ENCODE results near the gene FREM1. TPM values are rescaled to one million over a fixed set of nuclear protein-coding genes. Genes with fewer than 3 reads are reported as not detected.

The FREM1 gene
- total RNA-seq, 4 donors from 2014 or later, result 1.1 to 5.8 (median 2.1) TPM

DNA sequence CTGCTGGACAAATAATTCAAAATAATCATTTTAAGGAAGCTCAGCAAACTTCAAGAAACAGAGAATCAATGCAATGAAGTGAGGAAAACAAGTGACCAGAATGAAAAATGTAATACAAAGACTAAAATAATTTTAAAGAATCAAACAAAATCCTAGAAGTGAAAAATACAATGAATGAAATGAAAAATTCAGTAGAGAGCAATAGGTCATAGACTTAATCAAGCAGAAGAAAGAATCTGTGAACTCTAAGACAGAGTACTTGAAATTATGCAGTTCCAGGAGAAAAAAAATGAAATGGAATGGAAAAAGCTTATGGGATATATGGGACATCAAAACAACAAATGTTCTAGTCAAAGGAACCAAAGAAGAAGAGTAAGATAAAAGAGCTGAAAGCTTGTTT is 205.1 kb downstream of the FREM1 start:
- no peak overlapping the region for H3K27ac ChIP-seq
- H3K27me3 ChIP-seq, result no peaks in the 10 kb centered on the region
- no peak overlapping the region for H3K4me3 ChIP-seq
- DNase-seq (ENCODE audit: low spot score in 2 of 2), result no peak
- peaks cover 10% of the 10 kb centered on the region for H3K9me3 ChIP-seq
- H3K4me1 ChIP-seq, result no peaks in the 10 kb centered on the region
- no peaks in the 10 kb centered on the region for H3K36me3 ChIP-seq
- no peak for TF ChIP-seq EP300 (IDR thresholded peaks at IDR 0.05)
- no peak for TF ChIP-seq POLR2A (IDR thresholded peaks at IDR 0.05)
- TF ChIP-seq, protein P1, sequence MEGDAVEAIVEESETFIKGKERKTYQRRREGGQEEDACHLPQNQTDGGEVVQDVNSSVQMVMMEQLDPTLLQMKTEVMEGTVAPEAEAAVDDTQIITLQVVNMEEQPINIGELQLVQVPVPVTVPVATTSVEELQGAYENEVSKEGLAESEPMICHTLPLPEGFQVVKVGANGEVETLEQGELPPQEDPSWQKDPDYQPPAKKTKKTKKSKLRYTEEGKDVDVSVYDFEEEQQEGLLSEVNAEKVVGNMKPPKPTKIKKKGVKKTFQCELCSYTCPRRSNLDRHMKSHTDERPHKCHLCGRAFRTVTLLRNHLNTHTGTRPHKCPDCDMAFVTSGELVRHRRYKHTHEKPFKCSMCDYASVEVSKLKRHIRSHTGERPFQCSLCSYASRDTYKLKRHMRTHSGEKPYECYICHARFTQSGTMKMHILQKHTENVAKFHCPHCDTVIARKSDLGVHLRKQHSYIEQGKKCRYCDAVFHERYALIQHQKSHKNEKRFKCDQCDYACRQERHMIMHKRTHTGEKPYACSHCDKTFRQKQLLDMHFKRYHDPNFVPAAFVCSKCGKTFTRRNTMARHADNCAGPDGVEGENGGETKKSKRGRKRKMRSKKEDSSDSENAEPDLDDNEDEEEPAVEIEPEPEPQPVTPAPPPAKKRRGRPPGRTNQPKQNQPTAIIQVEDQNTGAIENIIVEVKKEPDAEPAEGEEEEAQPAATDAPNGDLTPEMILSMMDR (IDR thresholded peaks at IDR 0.05), result no peak
- no peak for TF ChIP-seq POLR2AphosphoS5 (IDR thresholded peaks at IDR 0.05)

- TF ChIP-seq EP300 (IDR thresholded peaks at IDR 0.05) (no peak), POLR2A (IDR thresholded peaks at IDR 0.05) (no peak), POLR2AphosphoS5 (IDR thresholded peaks at IDR 0.05) (no peak)
- TF ChIP-seq, protein P1 (IDR thresholded peaks at IDR 0.05), result no peak
- no peak for DNase-seq (ENCODE audit: low spot score in 2 of 2)
- H3K36me3 ChIP-seq, result no peaks in the 10 kb centered on the region
- no peaks in the 10 kb centered on the region for H3K4me1 ChIP-seq
- no peak overlapping the region for H3K4me3 ChIP-seq
- H3K27me3 ChIP-seq, result no peaks in the 10 kb centered on the region
- H3K27ac ChIP-seq, result no peak overlapping the region
- WGBS, result 100% methylated on average over 3 of the region's 3 CpGs
- peaks cover 10% of the 10 kb centered on the region for H3K9me3 ChIP-seq
Observed at GRCh38 chr9:14704281-14704680, 205.9 kb downstream of the FREM1 start.

GRCh38 chr9:14702200-14702720 is 208.0 kb downstream of the FREM1 start:
- Histone ChIP-seq H3K4me3 (no peak overlapping the region), H3K9me3 (peaks cover 10% of the 10 kb centered on the region), H3K27me3 (no peaks in the 10 kb centered on the region), H3K4me1 (no peaks in the 10 kb centered on the region), H3K27ac (no peak overlapping the region), H3K36me3 (no peaks in the 10 kb centered on the region)
- TF ChIP-seq, protein P1 (IDR thresholded peaks at IDR 0.05), result no peak
- no peak for TF ChIP-seq POLR2AphosphoS5 (IDR thresholded peaks at IDR 0.05)
- no peak for TF ChIP-seq EP300 (IDR thresholded peaks at IDR 0.05)
- no peak for TF ChIP-seq POLR2A (IDR thresholded peaks at IDR 0.05)
- DNase-seq (ENCODE audit: low spot score in 2 of 2), result no peak
- WGBS, result 41% methylated on average over 4 of the region's 4 CpGs

DNA sequence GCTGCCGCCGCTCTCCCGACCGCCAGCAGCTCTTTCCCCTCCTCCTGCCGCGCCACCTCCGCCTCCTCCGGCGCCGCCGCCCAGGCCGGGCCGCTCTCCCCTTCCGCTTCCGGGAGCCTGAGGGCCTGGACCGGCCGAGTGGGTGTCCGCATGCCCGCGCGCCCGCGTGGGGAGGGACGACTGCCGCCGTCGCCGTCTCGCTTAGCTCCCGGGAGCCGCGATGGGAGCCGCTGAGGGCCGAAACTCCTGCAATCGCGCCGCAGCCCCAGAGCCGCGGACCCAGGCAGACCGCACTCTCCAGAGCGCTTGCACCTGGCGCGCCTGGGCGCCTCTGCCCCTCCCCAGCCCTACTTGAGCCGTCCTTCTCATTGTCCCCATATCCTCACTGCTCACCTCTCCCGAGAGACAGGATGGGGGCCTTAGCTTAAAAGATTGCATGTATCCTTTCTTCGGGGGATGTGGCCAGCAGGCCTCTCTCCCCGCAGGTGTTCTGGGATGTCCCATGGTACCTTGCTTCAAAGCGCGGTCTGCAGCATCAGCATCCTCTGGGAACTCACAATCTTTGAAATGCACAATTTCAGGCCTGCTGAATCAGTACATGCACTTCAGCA is 216.9 kb downstream of the FREM1 start, which contains the start of gene ZDHHC21:
Gene ZDHHC21 (minus strand): TSS at position 182 of the 611 bp plus-strand sequence. CDS start 19,092 bp downstream, outside the sequence.
- Histone ChIP-seq H3K27ac (peak within 1 kb of the TSS; percentile 0), H3K36me3 (peaks cover 10% of the 10 kb centered on the region), H3K27me3 (no peaks in the 10 kb centered on the region), H3K4me1 (peaks cover 20% of the 10 kb centered on the region), H3K9me3 (no peaks in the 10 kb centered on the region), H3K4me3 (peak within 1 kb of the TSS; percentile 72)
- DNase-seq (ENCODE audit: low spot score in 2 of 2), result peak; percentile 79 to 85
- WGBS, result 0% methylated on average over 1 of the region's 50 CpGs
- TF ChIP-seq POLR2AphosphoS5 (IDR thresholded peaks at IDR 0.05) (peak in 1 of 3 donors; percentile 17), EP300 (IDR thresholded peaks at IDR 0.05) (no peak)

DNA sequence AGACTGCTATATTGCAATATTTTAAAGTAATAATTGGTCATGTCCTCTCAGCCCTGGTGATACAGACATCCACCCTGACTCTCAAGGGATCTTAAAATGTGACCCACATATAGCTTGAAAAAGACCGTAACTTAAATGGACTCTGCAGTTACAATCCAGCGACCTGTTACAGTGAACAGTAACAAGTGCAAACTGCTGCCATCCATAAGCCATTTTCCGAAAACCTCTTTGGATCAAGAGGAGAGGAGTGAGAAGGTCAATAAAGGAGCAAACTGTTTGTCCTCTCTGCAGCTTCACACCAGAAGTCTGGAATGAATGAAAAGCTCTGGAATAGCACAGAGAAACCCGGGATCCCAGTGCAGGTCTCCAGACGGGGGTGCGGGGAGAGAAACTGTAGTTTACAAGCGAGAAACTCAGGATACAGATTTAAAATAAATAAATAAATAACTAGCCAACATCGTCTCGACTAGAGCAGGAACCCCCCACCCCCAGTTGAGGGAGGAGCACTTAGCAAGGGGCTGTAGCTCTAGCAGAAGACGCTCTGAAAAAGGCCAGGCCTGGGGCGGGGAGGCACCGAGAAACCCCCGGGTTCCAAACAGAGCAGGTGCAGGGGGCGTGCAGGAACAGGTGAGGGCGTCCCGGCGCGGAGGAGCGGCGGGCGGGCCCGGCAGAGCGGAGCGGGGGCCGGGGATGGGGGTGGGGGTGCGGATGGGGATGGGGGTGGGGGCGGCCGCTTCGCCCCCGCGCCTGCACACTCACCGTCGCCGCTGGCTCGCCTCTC is 217.6 kb downstream of the FREM1 start:
- H3K36me3 ChIP-seq, result peaks cover 13% of the 10 kb centered on the region

More for the DNA sequence above, 217.6 kb downstream of the FREM1 start:
- Histone ChIP-seq H3K4me1 (peaks cover 20% of the 10 kb centered on the region), H3K27ac (peak overlapping the region; percentile 0), H3K27me3 (no peaks in the 10 kb centered on the region), H3K9me3 (no peaks in the 10 kb centered on the region), H3K4me3 (peak overlapping the region; percentile 72)
- TF ChIP-seq POLR2A (IDR thresholded peaks at IDR 0.05) (no peak), POLR2AphosphoS5 (IDR thresholded peaks at IDR 0.05) (no peak), EP300 (IDR thresholded peaks at IDR 0.05) (no peak)
- TF ChIP-seq, protein P1 (IDR thresholded peaks at IDR 0.05), result no peak
- 2% methylated on average over 13 of the region's 35 CpGs for WGBS
- DNase-seq (ENCODE audit: low spot score in 2 of 2), result peak in 1 of 2 donors; percentile 62
